ENCODE measurements around the gene MED8.

Gene MED8

GRCh38 chr1:43363283-43363934, 26.2 kb downstream of the MED8 start:
- H3K4me3 Mint-ChIP-seq, result no peak overlapping the region
- H3K36me3 Mint-ChIP-seq (ENCODE audit: low read depth), result peaks cover 67% of the 10 kb centered on the region
- H3K9me3 Mint-ChIP-seq, result no peaks in the 10 kb centered on the region
- H3K27ac Mint-ChIP-seq, result peak overlapping the region; percentile 84
- H3K4me1 Mint-ChIP-seq (ENCODE audit: low read depth), result peaks cover 60% of the 10 kb centered on the region
- H3K27me3 Mint-ChIP-seq, result no peaks in the 10 kb centered on the region

GRCh38 chr1:43360616-43361015, 29.0 kb downstream of the MED8 start:
- Mint-ChIP-seq H3K4me3 (peak overlapping the region; percentile 95), H3K27me3 (no peaks in the 10 kb centered on the region), H3K4me1 (ENCODE audit: low read depth) (peaks cover 56% of the 10 kb centered on the region), H3K36me3 (ENCODE audit: low read depth) (peaks cover 66% of the 10 kb centered on the region), H3K9me3 (no peaks in the 10 kb centered on the region), H3K27ac (no peak overlapping the region)

- Mint-ChIP-seq H3K9me3 (no peaks in the 10 kb centered on the region), H3K27ac (peak overlapping the region; percentile 45), H3K4me3 (peak overlapping the region; percentile 95), H3K36me3 (ENCODE audit: low read depth) (peaks cover 58% of the 10 kb centered on the region), H3K4me1 (ENCODE audit: low read depth) (peaks cover 49% of the 10 kb centered on the region), H3K27me3 (no peaks in the 10 kb centered on the region)
These were observed 29.9 kb downstream of the MED8 start for GRCh38 chr1:43359696-43360095.

GRCh38 chr1:43358746-43359693, 30.6 kb downstream of the MED8 start, which contains the start of gene CDC20:
Gene CDC20, plus strand, starts transcription at chr1:43358981. Its CDS starts 235 bp downstream, at chr1:43359216.
- peaks cover 49% of the 10 kb centered on the region for H3K4me1 Mint-ChIP-seq (ENCODE audit: low read depth)
- H3K9me3 Mint-ChIP-seq, result no peaks in the 10 kb centered on the region
- H3K36me3 Mint-ChIP-seq (ENCODE audit: low read depth), result peaks cover 52% of the 10 kb centered on the region
- H3K27ac Mint-ChIP-seq, result peak within 1 kb of the TSS; percentile 93
- H3K4me3 Mint-ChIP-seq, result peak within 1 kb of the TSS; percentile 95
- H3K27me3 Mint-ChIP-seq, result no peaks in the 10 kb centered on the region

GRCh38 chr1:43358121-43358745, 31.4 kb downstream of the MED8 start:
- peak overlapping the region; percentile 95 for H3K4me3 Mint-ChIP-seq
- H3K36me3 Mint-ChIP-seq (ENCODE audit: low read depth), result peaks cover 44% of the 10 kb centered on the region
- no peaks in the 10 kb centered on the region for H3K9me3 Mint-ChIP-seq
- peak overlapping the region; percentile 93 for H3K27ac Mint-ChIP-seq
- H3K27me3 Mint-ChIP-seq, result no peaks in the 10 kb centered on the region
- peaks cover 43% of the 10 kb centered on the region for H3K4me1 Mint-ChIP-seq (ENCODE audit: low read depth)

- Mint-ChIP-seq H3K27ac (no peak overlapping the region), H3K27me3 (no peaks in the 10 kb centered on the region), H3K4me1 (ENCODE audit: low read depth) (peaks cover 35% of the 10 kb centered on the region), H3K36me3 (ENCODE audit: low read depth) (peaks cover 34% of the 10 kb centered on the region), H3K4me3 (peak overlapping the region; percentile 12), H3K9me3 (no peaks in the 10 kb centered on the region)
These were observed 32.3 kb downstream of the MED8 start for GRCh38 chr1:43357251-43357650.

GRCh38 chr1:43354936-43355335, 34.7 kb downstream of the MED8 start:
- H3K36me3 Mint-ChIP-seq (ENCODE audit: low read depth), result peaks cover 11% of the 10 kb centered on the region
- H3K4me1 Mint-ChIP-seq (ENCODE audit: low read depth), result peaks cover 14% of the 10 kb centered on the region
- H3K27ac Mint-ChIP-seq, result no peak overlapping the region
- H3K4me3 Mint-ChIP-seq, result no peak overlapping the region
- H3K9me3 Mint-ChIP-seq, result no peaks in the 10 kb centered on the region
- no peaks in the 10 kb centered on the region for H3K27me3 Mint-ChIP-seq

- Mint-ChIP-seq H3K4me1 (ENCODE audit: low read depth) (peaks cover 11% of the 10 kb centered on the region), H3K36me3 (ENCODE audit: low read depth) (peaks cover 6% of the 10 kb centered on the region), H3K4me3 (no peak overlapping the region), H3K9me3 (no peaks in the 10 kb centered on the region), H3K27me3 (no peaks in the 10 kb centered on the region), H3K27ac (no peak overlapping the region)
These were observed 35.1 kb downstream of the MED8 start for GRCh38 chr1:43354471-43354870.

GRCh38 chr1:43352881-43353280, 36.7 kb downstream of the MED8 start:
- H3K9me3 Mint-ChIP-seq, result no peaks in the 10 kb centered on the region
- no peaks in the 10 kb centered on the region for H3K27me3 Mint-ChIP-seq
- H3K4me1 Mint-ChIP-seq (ENCODE audit: low read depth), result peaks cover 10% of the 10 kb centered on the region
- no peak overlapping the region for H3K27ac Mint-ChIP-seq
- no peak overlapping the region for H3K4me3 Mint-ChIP-seq
- H3K36me3 Mint-ChIP-seq (ENCODE audit: low read depth), result peaks cover 4% of the 10 kb centered on the region

GRCh38 chr1:43352351-43352705, 37.3 kb downstream of the MED8 start:
- H3K4me3 Mint-ChIP-seq, result no peak overlapping the region
- peaks cover 5% of the 10 kb centered on the region for H3K4me1 Mint-ChIP-seq (ENCODE audit: low read depth)
- peaks cover 4% of the 10 kb centered on the region for H3K36me3 Mint-ChIP-seq (ENCODE audit: low read depth)
- no peak overlapping the region for H3K27ac Mint-ChIP-seq
- no peaks in the 10 kb centered on the region for H3K27me3 Mint-ChIP-seq
- H3K9me3 Mint-ChIP-seq, result no peaks in the 10 kb centered on the region

- Mint-ChIP-seq H3K27ac (no peak overlapping the region), H3K36me3 (ENCODE audit: low read depth) (peaks cover 4% of the 10 kb centered on the region), H3K27me3 (no peaks in the 10 kb centered on the region), H3K4me1 (ENCODE audit: low read depth) (no peaks in the 10 kb centered on the region), H3K4me3 (no peak overlapping the region), H3K9me3 (no peaks in the 10 kb centered on the region)
These were observed 37.9 kb downstream of the MED8 start for GRCh38 chr1:43351421-43352350.

GRCh38 chr1:43350976-43351375, 38.6 kb downstream of the MED8 start:
- Mint-ChIP-seq H3K9me3 (no peaks in the 10 kb centered on the region), H3K4me3 (no peak overlapping the region), H3K27ac (no peak overlapping the region), H3K27me3 (no peaks in the 10 kb centered on the region), H3K36me3 (ENCODE audit: low read depth) (peaks cover 2% of the 10 kb centered on the region), H3K4me1 (ENCODE audit: low read depth) (no peaks in the 10 kb centered on the region)

- H3K4me3 Mint-ChIP-seq, result peak overlapping the region; percentile 65
- H3K27ac Mint-ChIP-seq, result peak overlapping the region; percentile 32
- no peaks in the 10 kb centered on the region for H3K4me1 Mint-ChIP-seq (ENCODE audit: low read depth)
- no peaks in the 10 kb centered on the region for H3K36me3 Mint-ChIP-seq (ENCODE audit: low read depth)
- no peaks in the 10 kb centered on the region for H3K27me3 Mint-ChIP-seq
- no peaks in the 10 kb centered on the region for H3K9me3 Mint-ChIP-seq
These were observed 39.9 kb downstream of the MED8 start for GRCh38 chr1:43349594-43350306.

All from stimulated activated naive CD8-positive, alpha-beta T cell treated with anti-CD3 and anti-CD28 coated beads, Interleukin-15, Interleukin-2, amounts not matched to agents 100 ng/mL and 50 ng/mL, for 24 hours (primary cell).